IMR-90 (cell line): ENCODE data around the gene FANCD2. TPM values are rescaled to one million over a fixed set of nuclear protein-coding genes. Genes with fewer than 3 reads are reported as not detected.

Experiments used
- CTCF ChIP-seq: conservative IDR thresholded peaks from 2 replicates; pipeline ENCODE4 v1.5.1; 2012; ENCODE audit warnings: mild to moderate bottlenecking, low read depth, low read length, improper control_type of control experiment
- MAFK ChIP-seq: IDR thresholded peaks from 2 replicates; pipeline ENCODE4 v1.6.1; 2012; ENCODE audit warnings: low read depth, low read length, improper control_type of control experiment
- NFE2L2 ChIP-seq: fragments of 150-350 bp; IDR thresholded peaks from 2 replicates; pipeline ENCODE4 v1.6.1; 2016; ENCODE audit warnings: low read depth, mild to moderate bottlenecking, low read length
- RAD21 ChIP-seq: IDR thresholded peaks from 2 replicates; pipeline ENCODE4 v1.6.1; 2012; ENCODE audit warnings: low read length, improper control_type of control experiment
- RFX5 ChIP-seq: IDR thresholded peaks from 2 replicates; pipeline ENCODE4 v1.8.0; 2012; ENCODE audit warnings: low read depth, mild to moderate bottlenecking, low read length, moderate library complexity
- polyA plus RNA-seq, 3 experiments: library from polyadenylated mRNA; depleted of rRNA; stranded (reverse); fragments of >200 nt; gene quantifications; 2 replicates each; pipeline ENCODE4 v1.2.3, GENCODE V29; 2012; ENCODE audit warnings: low replicate concordance in 1 of 3
- total RNA-seq: library from RNA; depleted of rRNA; stranded (reverse); fragments of >200 nt; gene quantifications from 2 replicates; pipeline ENCODE4 v1.2.3, GENCODE V29; 2012

Gene FANCD2
- total and polyA plus RNA-seq, 2 of the 4 experiments (the other 2 are of a cell fraction): 8.9 to 19.7 TPM

- TF ChIP-seq RAD21 (no peak), CTCF (no peak), MAFK (no peak), NFE2L2 (no peak), RFX5 (no peak)
Measured at GRCh38 chr3:9978710-9979305, 47.4 kb upstream of the FANCD2 start (continued).
